ENCODE data around the gene ARHGEF10L. TPM values are rescaled to one million over a fixed set of nuclear protein-coding genes. Genes with fewer than 3 reads are reported as not detected.

The ARHGEF10L gene
- total RNA-seq, 6 experiments from 2014 or later: 11.1 to 29.0 (median 26.7) TPM

DNA sequence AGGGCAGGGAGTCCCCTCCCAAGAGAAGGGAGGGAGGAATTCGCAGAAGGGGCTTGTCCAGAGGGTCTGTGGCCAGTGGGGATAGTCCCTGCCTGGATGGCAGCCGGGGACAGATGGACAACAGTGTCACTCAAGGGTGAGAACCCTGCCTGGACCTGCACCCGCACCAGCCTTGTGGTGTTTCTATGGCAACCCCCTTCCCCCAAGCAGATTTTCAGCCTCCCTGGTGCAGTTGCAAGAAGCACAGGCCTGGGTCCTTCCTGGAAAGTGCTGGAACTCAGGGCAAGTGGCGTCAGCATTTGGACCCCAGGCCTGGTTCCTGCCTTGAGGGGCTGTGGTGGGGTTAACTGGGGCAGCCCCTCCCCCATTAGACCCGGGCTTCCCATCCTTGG, 131.8 kb downstream of the ARHGEF10L start:
- Mint-ChIP-seq H3K4me3 (no peak overlapping the region), H3K9me3 (no peaks in the 10 kb centered on the region; the same call in 1 of the 2 replicates), H3K27me3 (ENCODE audit: insufficient read depth) (peaks cover 9% of the 10 kb centered on the region), H3K4me1 (ENCODE audit: low read depth) (no peaks in the 10 kb centered on the region; the same call in 1 of the 2 replicates), H3K36me3 (ENCODE audit: low read depth) (peaks cover 12% of the 10 kb centered on the region), H3K27ac (no peak overlapping the region)
- TF ChIP-seq, protein P1, sequence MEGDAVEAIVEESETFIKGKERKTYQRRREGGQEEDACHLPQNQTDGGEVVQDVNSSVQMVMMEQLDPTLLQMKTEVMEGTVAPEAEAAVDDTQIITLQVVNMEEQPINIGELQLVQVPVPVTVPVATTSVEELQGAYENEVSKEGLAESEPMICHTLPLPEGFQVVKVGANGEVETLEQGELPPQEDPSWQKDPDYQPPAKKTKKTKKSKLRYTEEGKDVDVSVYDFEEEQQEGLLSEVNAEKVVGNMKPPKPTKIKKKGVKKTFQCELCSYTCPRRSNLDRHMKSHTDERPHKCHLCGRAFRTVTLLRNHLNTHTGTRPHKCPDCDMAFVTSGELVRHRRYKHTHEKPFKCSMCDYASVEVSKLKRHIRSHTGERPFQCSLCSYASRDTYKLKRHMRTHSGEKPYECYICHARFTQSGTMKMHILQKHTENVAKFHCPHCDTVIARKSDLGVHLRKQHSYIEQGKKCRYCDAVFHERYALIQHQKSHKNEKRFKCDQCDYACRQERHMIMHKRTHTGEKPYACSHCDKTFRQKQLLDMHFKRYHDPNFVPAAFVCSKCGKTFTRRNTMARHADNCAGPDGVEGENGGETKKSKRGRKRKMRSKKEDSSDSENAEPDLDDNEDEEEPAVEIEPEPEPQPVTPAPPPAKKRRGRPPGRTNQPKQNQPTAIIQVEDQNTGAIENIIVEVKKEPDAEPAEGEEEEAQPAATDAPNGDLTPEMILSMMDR (IDR thresholded peaks at IDR 0.05): no peak
- DNase-seq: no peak

DNA sequence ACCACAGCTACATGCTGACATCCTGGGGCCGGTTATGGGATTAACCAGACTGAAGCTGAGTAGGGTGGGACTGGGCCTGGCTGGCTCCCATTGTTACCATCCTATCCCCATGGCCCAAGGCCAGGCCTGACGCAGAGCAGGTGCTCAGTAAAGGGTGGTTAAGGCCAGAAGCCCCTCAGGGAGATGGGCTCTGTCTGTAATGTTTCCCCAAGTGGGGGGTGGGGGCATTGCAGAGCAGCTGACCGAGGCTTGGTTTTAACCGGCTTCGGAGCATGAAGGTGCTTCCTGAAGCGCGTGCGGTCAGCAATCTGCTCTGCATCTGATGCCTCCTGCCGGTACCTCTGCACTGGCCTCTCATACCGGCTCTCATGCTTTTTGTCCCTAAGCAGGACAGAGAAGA, 132.2 kb downstream of the ARHGEF10L start:
- Mint-ChIP-seq H3K27me3 (ENCODE audit: insufficient read depth) (peaks cover 10% of the 10 kb centered on the region), H3K36me3 (ENCODE audit: low read depth) (peaks cover 12% of the 10 kb centered on the region), H3K9me3 (no peaks in the 10 kb centered on the region; the same call in 1 of the 2 replicates), H3K27ac (no peak overlapping the region), H3K4me1 (ENCODE audit: low read depth) (no peaks in the 10 kb centered on the region; the same call in 1 of the 2 replicates), H3K4me3 (no peak overlapping the region)
- TF ChIP-seq, protein P1 (IDR thresholded peaks at IDR 0.05): peak; percentile 29; the same call in 1 of the 2 replicates
- no peak for DNase-seq

DNA sequence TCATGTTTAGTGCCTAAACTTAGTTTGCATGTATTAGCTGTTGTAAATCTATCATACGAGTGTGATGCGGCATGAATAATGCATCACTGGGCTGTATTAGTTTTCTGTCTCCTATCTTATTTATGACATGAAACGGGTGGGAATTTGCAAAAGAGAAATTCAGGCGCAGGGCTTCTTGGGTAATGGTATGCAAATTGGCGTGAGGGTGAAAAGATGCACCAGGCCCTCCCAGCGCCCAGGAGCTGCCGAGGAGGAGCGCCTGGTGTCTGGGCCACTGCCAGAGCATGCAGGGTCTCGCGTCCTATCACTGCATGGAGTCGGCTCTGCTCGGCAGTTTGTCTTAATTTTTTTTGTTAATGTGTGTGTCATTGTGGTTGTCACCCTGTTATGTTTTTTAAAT, 132.7 kb downstream of the ARHGEF10L start:
- no peak overlapping the region for H3K27ac Mint-ChIP-seq
- H3K4me3 Mint-ChIP-seq: no peak overlapping the region
- DNase-seq: no peak
- H3K27me3 Mint-ChIP-seq (ENCODE audit: insufficient read depth): peaks cover 10% of the 10 kb centered on the region
- peaks cover 14% of the 10 kb centered on the region for H3K36me3 Mint-ChIP-seq (ENCODE audit: low read depth)
- no peaks in the 10 kb centered on the region; the same call in 1 of the 2 replicates for H3K9me3 Mint-ChIP-seq
- TF ChIP-seq, protein P1 (IDR thresholded peaks at IDR 0.05): no peak
- H3K4me1 Mint-ChIP-seq (ENCODE audit: low read depth): no peaks in the 10 kb centered on the region; the same call in 1 of the 2 replicates

DNA sequence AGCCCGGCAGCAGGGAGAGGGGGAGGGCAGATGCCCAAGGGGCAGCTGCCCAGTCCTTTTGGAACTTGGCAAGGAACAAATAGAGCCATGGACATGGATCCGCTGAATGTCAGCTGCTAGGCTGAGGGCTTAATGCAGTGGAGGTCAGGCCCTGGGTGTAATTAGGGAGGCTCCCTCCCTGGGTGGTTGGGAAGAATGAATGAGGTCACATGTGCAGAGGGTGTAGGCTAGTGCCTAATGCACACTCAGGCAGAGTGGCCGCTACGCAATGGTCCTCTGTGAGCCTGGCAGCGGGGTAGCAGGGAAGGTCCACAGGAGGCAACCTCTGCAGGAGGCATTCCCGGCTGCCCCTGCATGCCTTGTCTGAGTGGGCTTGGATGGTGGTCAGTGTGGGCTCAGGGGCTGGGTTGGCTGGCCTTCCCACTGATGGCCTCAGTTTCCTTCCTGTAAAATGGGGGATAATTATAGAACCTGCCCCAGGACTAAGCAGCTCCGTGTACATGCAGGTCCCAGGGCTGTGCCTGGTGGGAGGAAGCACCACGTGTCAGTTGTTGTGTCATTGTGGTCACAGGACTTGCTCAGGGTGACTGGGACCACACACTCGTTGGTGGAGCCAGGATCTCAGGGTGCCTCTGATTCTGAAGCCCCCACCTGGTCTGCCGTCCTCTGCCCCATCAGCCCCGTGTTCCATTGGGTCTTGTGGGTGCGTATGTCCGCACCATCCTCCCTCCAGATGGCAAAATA, 134.0 kb downstream of the ARHGEF10L start:
- no peaks in the 10 kb centered on the region; the same call in 1 of the 2 replicates for H3K4me1 Mint-ChIP-seq (ENCODE audit: low read depth)
- H3K4me3 Mint-ChIP-seq: no peak overlapping the region
- no peak for DNase-seq
- H3K27me3 Mint-ChIP-seq (ENCODE audit: insufficient read depth): peaks cover 12% of the 10 kb centered on the region
- no peak overlapping the region for H3K27ac Mint-ChIP-seq
- TF ChIP-seq, protein P1 (IDR thresholded peaks at IDR 0.05): no peak
- H3K36me3 Mint-ChIP-seq (ENCODE audit: low read depth): peaks cover 16% of the 10 kb centered on the region
- H3K9me3 Mint-ChIP-seq: no peaks in the 10 kb centered on the region; the same call in 1 of the 2 replicates

DNA sequence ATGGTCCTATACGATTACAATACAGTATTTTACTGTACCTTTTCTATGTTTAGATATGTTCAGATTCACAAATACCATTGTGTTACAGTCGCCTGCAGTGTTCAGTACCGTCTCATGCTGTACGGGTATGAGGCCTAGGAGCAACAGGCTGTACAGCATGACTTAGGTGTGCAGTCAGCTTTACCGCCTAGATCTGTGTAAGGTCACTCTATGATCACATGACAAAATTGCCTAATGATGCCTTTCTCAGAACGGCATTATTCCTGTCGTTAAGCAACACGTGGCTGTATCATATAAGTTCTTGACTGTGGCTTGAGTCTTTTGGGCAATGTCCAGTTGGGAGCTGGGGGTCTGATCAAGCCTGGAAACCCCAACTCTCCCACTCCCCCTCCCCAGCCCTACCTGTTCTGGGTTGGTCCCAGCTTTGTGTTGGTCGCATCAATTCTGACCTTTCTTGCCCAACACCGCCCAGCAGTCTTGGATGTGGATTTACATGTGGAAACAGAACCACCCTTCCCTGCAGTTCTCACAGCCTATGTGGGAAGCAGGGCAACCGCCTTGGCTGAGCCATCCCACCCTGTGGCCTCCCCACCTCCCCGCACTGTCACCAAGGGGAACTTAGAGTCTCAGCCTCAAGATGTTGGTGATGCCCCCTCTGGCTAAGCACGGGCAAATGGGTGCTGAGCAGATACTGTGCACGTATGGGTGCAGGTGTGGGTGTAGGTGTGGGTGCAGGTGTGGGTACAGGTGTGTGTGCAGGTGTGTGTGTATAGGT, 135.4 kb downstream of the ARHGEF10L start:
- DNase-seq: no peak
- Mint-ChIP-seq H3K4me1 (ENCODE audit: low read depth) (no peaks in the 10 kb centered on the region; the same call in 1 of the 2 replicates), H3K27ac (no peak overlapping the region), H3K36me3 (ENCODE audit: low read depth) (peaks cover 12% of the 10 kb centered on the region; the same call in 1 of the 2 replicates), H3K9me3 (no peaks in the 10 kb centered on the region; the same call in 1 of the 2 replicates), H3K27me3 (ENCODE audit: insufficient read depth) (peaks cover 12% of the 10 kb centered on the region), H3K4me3 (0 out of 2 replicates have a peak overlapping the region, but pooled peaks have one; percentile 13)
- TF ChIP-seq, protein P1 (IDR thresholded peaks at IDR 0.05): no peak

All from HFFc6 (cell line).